EL (cell line): Measurements from ENCODE around the gene PATJ.
"Not testable (repeated sequence)": the region's sequence is repeated elsewhere in the genome, so short reads cannot be mapped to it uniquely, and the experiment has no call there.

Experiments
- DNase-seq: peaks from one replicate; pipeline ENCODE4 v3.0.0-alpha.2; 2016

The PATJ gene

GRCh38 chr1:61951731-61952580 is 209.7 kb downstream of the PATJ start:
- peak; percentile 16 for DNase-seq

- no peak for DNase-seq
These were observed 210.4 kb downstream of the PATJ start for GRCh38 chr1:61952675-61953074.

GRCh38 chr1:61953076-61953789 is 211.0 kb downstream of the PATJ start:
- no peak for DNase-seq

GRCh38 chr1:61953790-61954150 is 211.5 kb downstream of the PATJ start:
- DNase-seq, result no peak

- DNase-seq, result no peak
These were observed 213.0 kb downstream of the PATJ start for GRCh38 chr1:61955261-61955660.

GRCh38 chr1:61956016-61956645 is 213.9 kb downstream of the PATJ start:
- DNase-seq, result no peak

GRCh38 chr1:61956784-61957183 is 214.5 kb downstream of the PATJ start:
- DNase-seq, result no peak

- no peak for DNase-seq
These were observed 218.7 kb downstream of the PATJ start for GRCh38 chr1:61961009-61961408.

- no peak for DNase-seq
These were observed 220.4 kb downstream of the PATJ start for GRCh38 chr1:61962631-61963030.

- DNase-seq, result not testable (repeated sequence)
These were observed 224.4 kb downstream of the PATJ start for GRCh38 chr1:61966450-61967225.

GRCh38 chr1:61967750-61968149 is 225.5 kb downstream of the PATJ start:
- no peak for DNase-seq

- no peak for DNase-seq
These were observed 226.6 kb downstream of the PATJ start for GRCh38 chr1:61968869-61969268.

- no peak for DNase-seq
These were observed 231.0 kb downstream of the PATJ start for GRCh38 chr1:61973100-61973837.

GRCh38 chr1:61975638-61976037 is 233.4 kb downstream of the PATJ start:
- no peak for DNase-seq

- DNase-seq, result no peak
These were observed 234.3 kb downstream of the PATJ start for GRCh38 chr1:61976566-61976965.

- no peak for DNase-seq
These were observed 236.5 kb downstream of the PATJ start for GRCh38 chr1:61978796-61979195.

- DNase-seq, result no peak
These were observed 237.4 kb downstream of the PATJ start for GRCh38 chr1:61979729-61980128.

- no peak for DNase-seq
These were observed 238.3 kb downstream of the PATJ start for GRCh38 chr1:61980561-61980960.

GRCh38 chr1:61981870-61982660 is 239.8 kb downstream of the PATJ start:
- no peak for DNase-seq

- DNase-seq, result no peak
These were observed 241.0 kb downstream of the PATJ start for GRCh38 chr1:61983236-61983635.

GRCh38 chr1:61992257-61992656 is 250.0 kb downstream of the PATJ start:
- no peak for DNase-seq
